Measurements from ENCODE around the gene PPP4R1. TPM values are rescaled to one million over a fixed set of nuclear protein-coding genes. Genes with fewer than 3 reads are reported as not detected.

Gene PPP4R1
- total RNA-seq, 1 experiment from 2014 or later, result 71.1 TPM

GRCh38 chr18:9521770-9522169 lies 92.6 kb downstream of the PPP4R1 start (continued):
- TF ChIP-seq HMGXB4 (CRISPR knock-in tag; IDR thresholded peaks at IDR 0.05) (no peak), E2F4 (CRISPR knock-in tag; IDR thresholded peaks at IDR 0.05; ENCODE audit: borderline replicate concordance, low read depth) (no peak)

GRCh38 chr18:9520666-9521065 lies 93.7 kb downstream of the PPP4R1 start:
- POLR2A ChIA-PET, result no interaction called here
- Mint-ChIP-seq H3K4me1 (no peaks in the 10 kb centered on the region), H3K27me3 (ENCODE audit: low read depth) (no peaks in the 10 kb centered on the region), H3K4me3 (no peak overlapping the region), H3K27ac (no peak overlapping the region), H3K9me3 (0 out of 2 replicates have a peak, but pooled peaks cover 3% of the 10 kb centered on the region), H3K36me3 (peaks cover 28% of the 10 kb centered on the region)
- CTCF ChIA-PET, result no interaction called here
- no peak for ATAC-seq
- TF ChIP-seq ETV6 (CRISPR knock-in tag; IDR thresholded peaks at IDR 0.05), result no peak
- TF ChIP-seq USF2 (CRISPR knock-in tag; IDR thresholded peaks at IDR 0.05), result no peak
- TF ChIP-seq FOXJ3 (CRISPR knock-in tag; IDR thresholded peaks at IDR 0.05; ENCODE audit: borderline replicate concordance), result no peak
- DNase-seq (ENCODE audit: low spot score), result no peak

GRCh38 chr18:9519399-9519798 lies 95.0 kb downstream of the PPP4R1 start:
- ATAC-seq (no peak), DNase-seq (ENCODE audit: low spot score) (no peak)
- Mint-ChIP-seq H3K9me3 (no peaks in the 10 kb centered on the region), H3K4me3 (no peak overlapping the region), H3K27ac (no peak overlapping the region), H3K4me1 (no peaks in the 10 kb centered on the region), H3K27me3 (ENCODE audit: low read depth) (no peaks in the 10 kb centered on the region), H3K36me3 (peaks cover 25% of the 10 kb centered on the region)
- POLR2A ChIA-PET, result no interaction called here
- CTCF ChIA-PET, result no interaction called here
- TF ChIP-seq ERG (CRISPR knock-in tag; IDR thresholded peaks at IDR 0.05) (no peak), JUN (CRISPR knock-in tag; IDR thresholded peaks at IDR 0.05) (no peak), RELA (CRISPR knock-in tag; IDR thresholded peaks at IDR 0.05; ENCODE audit: borderline replicate concordance) (no peak), E2F4 (CRISPR knock-in tag; IDR thresholded peaks at IDR 0.05; ENCODE audit: borderline replicate concordance, low read depth) (no peak), PRDM15 (CRISPR knock-in tag; IDR thresholded peaks at IDR 0.05) (no peak), IRF1 (CRISPR knock-in tag; IDR thresholded peaks at IDR 0.05) (no peak), TCF7 (CRISPR knock-in tag; IDR thresholded peaks at IDR 0.05; ENCODE audit: low read depth) (no peak), CREB1 (CRISPR knock-in tag; IDR thresholded peaks at IDR 0.05) (no peak), MYBL2 (CRISPR knock-in tag; IDR thresholded peaks at IDR 0.05) (no peak), ATF1 (CRISPR knock-in tag; IDR thresholded peaks at IDR 0.05) (no peak), NR2C2 (CRISPR knock-in tag; IDR thresholded peaks at IDR 0.05) (no peak), EMX1 (CRISPR knock-in tag; IDR thresholded peaks at IDR 0.05) (no peak), IRF2 (CRISPR knock-in tag; IDR thresholded peaks at IDR 0.05; ENCODE audit: borderline replicate concordance, low read depth) (no peak), ZBTB43 (CRISPR knock-in tag; IDR thresholded peaks at IDR 0.05) (no peak)
